CD4-positive, alpha-beta T cell treated with Interleukin-17A for 4 hours (primary cell): Measurements from ENCODE around the gene WIZ.

Source experiments
- DNase-seq: peaks from one replicate; pipeline ENCODE4 v3.0.0-alpha.2; 2020; ENCODE audit warnings: mixed read lengths

The WIZ gene

GRCh38 chr19:15444505-15445226 lies 5.1 kb downstream of the WIZ start:
- DNase-seq, result no peak

GRCh38 chr19:15443838-15444237 lies 5.9 kb downstream of the WIZ start:
- DNase-seq, result no peak

DNA sequence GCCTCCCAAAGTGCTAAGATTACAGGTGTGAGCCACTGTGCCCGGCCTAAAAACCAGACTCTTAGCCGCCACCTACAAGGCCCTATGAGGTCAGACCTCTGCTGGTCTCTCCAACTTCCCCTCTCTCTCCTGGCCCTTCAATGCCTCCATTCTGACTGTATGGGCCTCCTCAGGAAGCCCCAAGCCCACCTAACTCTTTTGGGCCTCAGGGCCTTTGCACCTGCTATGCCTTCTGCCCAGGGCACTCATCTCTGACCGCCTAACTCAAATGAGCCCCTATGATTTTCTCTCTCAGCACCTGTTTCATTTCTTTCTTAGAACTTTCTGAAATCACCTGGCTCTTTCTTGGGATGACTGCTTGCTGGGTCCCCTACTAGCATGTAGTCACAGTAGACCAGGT lies 6.4 kb downstream of the WIZ start:
- DNase-seq, result no peak

DNA sequence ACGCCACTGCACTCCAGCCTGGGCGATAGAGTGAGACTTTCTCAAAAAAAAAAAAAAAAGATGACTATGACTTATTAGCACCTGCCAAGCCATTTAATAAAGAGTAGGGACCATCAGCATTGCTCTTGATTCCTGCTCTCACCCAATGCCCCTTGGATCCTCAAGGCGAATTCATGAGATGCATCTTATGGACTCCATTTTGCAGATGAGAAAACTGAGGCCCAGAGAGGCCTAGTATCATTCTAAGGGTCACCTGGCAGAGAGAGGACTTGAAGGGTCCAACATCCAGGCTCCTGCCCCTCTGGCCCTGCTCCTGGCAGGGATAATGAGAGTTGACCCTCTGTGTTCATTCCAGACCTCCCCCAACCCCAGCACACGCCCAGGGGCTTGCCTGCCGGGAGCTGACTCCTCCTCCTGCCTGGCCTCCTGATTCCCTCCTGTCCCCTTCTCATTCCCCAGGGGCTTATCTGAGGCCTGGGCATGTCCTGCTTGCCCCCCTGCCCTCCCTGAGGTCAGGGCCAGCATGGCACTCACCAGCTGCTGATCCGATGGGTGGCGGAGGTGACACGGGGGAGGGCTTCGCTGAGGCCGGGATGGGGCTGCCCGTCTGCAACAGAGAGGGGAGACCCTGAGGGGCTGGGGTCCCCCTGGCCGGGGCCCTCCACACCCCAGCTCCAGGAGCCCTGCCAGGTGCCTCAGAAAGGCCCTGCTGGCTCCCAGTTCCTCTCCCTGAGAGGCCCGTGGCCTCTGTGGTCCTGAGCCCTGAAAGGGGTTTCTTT lies 7.4 kb downstream of the WIZ start:
- no peak for DNase-seq

GRCh38 chr19:15441317-15441716 lies 8.4 kb downstream of the WIZ start:
- DNase-seq, result no peak

GRCh38 chr19:15439821-15440641 lies 9.7 kb downstream of the WIZ start:
- no peak for DNase-seq

DNA sequence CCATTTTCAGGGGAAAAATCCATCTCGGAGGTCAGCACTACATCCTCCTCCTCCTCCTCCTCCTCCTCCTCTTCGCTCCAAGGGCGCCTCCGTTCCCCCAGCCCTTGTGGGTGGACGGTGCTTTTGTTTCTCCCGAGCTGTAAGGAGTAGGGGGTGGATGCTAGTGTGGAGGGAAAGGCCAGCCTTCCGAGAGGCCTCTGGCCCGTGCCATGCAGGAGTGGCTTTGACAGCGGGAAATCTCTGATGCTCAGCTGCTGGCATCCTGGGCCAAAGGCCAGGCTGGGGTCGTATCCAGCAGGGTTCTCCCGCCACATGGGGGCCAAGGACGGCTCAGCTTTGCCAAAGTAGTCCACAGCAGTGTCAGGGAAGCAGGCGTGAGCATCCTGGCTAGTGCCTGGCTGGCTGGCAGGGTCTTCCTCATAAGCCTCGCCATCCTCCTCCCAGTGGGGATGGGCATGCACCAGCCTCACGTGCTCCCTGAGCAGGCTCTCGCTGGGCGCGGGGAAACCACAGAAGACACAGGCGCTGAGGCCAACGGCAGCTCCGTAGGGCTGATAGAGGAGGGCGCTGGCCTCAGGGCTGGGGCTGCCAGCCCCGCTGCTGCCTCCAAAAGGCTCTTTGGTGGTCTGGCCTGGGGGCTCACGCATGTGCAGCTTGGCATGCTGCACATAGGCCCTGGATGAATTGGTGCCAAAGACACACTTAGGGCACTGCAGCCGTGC lies 10.5 kb downstream of the WIZ start:
- no peak for DNase-seq

GRCh38 chr19:15438577-15438976 lies 11.2 kb downstream of the WIZ start:
- DNase-seq, result no peak

DNA sequence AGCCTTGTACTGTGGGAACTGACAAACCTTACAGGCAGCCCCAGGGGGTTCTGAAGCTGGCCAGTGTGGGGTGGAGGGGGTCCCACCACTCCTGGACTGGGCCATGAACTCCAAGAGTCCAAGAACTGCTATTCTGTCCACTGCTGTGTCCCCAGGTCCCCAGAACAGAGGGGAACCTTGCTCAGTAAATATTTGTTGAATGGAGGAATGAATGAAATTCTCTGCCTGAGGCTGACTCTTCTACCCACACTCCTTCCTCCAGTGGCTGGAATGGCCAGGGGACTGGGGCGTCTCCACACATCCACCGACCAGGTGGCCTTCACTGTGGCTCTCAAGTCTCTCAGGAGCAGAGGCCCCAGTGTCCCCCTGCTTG lies 11.6 kb downstream of the WIZ start:
- no peak for DNase-seq

GRCh38 chr19:15437355-15438123 lies 12.2 kb downstream of the WIZ start:
- no peak for DNase-seq

DNA sequence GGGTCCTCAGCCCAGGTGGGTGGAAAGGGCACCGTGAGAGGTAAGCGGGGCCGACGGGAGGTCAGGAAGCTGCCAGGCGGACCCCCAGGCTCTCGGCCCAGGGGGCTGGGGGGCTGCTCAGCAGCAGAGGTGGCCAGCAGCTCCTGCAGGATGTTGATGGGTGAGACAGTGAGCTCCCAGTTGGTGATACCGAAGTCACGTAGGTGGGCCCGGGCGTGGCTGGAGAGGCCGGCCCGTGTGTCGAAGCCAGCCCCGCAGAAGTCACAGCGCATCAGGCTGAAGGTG lies 13.0 kb downstream of the WIZ start:
- DNase-seq, result no peak

GRCh38 chr19:15436012-15436825 lies 13.5 kb downstream of the WIZ start:
- DNase-seq, result no peak

DNA sequence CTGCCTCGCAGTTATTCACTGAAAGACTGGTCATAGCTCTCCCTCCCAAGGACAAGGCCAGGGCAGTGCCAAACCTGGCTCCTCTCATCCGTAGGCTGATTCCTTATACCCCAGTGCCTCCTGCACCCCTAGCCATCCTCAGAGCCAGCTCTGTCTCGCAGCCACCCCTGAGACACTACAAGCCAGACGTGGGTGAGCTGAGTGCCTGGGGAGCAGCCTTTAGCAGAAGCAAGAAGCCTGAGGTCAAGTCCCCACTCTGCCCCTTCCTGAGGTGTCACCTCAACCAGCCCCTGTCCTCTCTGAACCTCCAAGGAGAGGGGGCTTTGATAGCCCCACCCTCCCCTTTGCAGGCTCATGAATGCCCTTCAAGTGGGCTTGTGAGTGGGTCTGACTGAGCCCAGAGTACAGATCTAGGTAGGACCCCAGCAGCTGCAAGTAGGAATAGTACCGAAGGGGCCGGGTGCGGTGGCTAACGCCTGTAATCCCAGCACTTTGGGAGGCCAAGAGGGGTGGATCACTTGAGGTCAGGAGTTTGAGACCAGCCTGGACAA lies 16.2 kb downstream of the WIZ start:
- no peak for DNase-seq

DNA sequence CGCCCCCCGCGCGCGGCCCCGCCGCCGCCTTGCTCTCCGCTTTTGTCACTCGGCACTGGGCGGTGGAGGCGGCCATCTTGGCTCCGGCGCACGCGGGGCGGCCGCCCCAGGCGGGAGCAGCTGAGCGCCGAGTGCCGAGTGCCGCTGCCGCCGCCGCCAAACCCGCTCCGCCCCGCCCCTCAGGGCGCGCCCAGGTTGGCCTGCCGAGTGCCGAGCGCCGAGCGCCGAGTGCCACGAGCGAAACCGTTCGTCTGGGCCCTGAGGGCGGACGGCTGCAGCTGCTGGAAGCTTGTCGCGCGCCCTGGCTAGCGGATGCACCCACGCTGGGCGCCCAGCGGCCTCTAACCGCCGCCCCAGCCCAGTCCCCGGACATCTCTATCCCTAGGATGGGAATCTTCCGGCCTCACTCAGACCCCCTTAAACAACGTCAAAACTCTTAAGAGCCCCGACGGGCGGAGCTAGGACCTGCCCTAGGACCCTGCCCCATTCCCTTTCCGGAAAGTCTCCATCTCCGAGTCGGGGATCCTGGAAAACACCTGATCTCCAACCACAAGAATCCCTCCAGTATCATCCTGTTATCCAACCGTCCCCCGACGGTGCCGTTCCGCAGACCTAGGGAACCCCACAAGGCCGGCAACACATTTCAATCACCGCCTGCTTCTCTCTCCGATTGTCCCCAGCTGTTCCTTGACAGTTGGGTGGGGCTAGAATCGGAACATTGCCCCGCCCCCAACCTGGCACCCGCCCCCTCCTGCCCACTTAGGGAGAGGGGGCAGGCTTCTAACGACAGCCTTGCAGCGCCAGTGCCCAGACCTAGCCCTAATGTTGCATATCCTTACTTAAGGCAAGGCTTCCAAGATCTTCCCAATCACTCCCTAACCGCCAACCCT lies 16.9 kb downstream of the WIZ start:
- DNase-seq, result peak; percentile 95

GRCh38 chr19:15432018-15432494 lies 17.7 kb downstream of the WIZ start:
- DNase-seq, result peak; percentile 18

GRCh38 chr19:15431396-15432017 lies 18.2 kb downstream of the WIZ start:
- no peak for DNase-seq

DNA sequence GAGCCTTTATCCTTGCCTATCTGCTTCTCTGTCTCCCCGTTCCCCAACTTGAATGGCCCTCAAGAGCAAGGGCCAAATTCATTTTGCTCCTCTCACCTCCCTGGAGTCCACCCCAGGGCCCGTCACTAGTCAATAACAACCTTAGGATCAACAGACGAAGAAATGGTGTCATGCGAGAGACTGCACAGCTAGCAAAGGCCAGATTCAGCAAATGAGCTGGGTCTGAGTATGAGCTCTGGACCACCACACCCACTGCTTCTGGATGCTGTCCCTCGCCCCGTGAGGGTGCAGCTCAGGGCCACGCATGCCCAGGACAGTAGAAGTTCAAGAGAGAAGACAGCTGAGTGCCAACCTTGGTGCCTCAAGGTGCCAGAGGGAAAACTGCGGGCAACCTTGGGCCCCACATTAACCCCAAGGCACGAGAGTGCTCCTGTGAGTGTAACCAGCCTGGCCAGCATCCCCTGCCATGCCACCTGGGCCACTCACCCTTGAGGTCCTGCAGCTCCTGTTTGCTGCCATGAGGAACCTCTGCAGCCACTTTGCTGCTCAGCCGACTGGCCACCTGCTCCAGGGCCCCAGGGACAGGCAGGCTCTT lies 19.1 kb downstream of the WIZ start:
- no peak for DNase-seq

DNA sequence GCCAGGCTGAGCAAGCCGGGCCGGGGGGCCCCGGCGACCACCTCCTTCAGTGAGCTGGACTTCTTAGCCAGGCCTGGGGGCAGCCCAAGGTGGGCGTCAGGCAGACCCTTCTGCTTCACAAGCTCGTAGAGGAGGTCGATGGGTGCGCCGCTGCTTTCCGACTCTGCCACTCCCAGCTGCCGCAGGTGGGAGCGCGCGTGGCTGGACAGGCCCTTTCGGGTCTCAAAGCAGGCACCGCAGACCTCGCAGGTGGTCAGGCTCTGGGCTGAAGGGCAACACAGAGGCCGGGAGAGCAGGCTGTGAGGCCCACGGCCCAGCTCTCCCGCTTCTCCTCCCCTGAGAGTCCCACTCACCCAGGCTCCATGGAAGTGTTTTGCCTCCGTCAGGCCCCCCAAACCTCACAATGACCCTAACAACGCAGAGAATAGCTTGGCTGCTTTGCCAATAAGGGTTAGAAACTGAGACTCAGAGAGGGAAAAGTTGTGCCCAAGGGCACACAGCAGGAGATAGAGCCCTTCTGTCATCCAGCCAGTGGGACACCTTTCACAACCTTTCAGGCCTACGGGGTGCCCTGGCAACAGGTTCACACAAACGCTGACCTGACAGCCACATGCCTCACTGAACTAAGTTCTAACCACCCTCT lies 19.8 kb downstream of the WIZ start:
- no peak for DNase-seq
